Uterus (tissue), 4 donors: ENCODE data around the gene SUPT20HL2. TPM values are rescaled to one million over a fixed set of nuclear protein-coding genes. Genes with fewer than 3 reads are reported as not detected.

ENCODE experiments used
- DNase-seq, 2 donors: peaks; one replicate each; pipeline ENCODE4 v3.0.0-alpha.2; 2019 to 2020
- H3K27ac ChIP-seq, 2 donors: fragments of 200-600 bp; sonication (generic); 1 replicate in 1 of 2; 2 replicates in 1 of 2; pipeline ENCODE4 v1.5.1; 2016 to 2018
- H3K27me3 ChIP-seq, 2 donors: fragments of 200-600 bp; sonication (generic); one replicate each; pipeline ENCODE4 v1.5.1; 2018 to 2019; ENCODE audit warnings: control low read depth in 1 of 2
- H3K36me3 ChIP-seq, 2 donors: fragments of 200-600 bp; sonication (generic); one replicate each; pipeline ENCODE4 v1.5.1; 2019; ENCODE audit warnings: control low read depth in 1 of 2
- H3K4me1 ChIP-seq, 2 donors: fragments of 200-600 bp; sonication (generic); one replicate each; pipeline ENCODE4 v1.5.1; 2018 to 2019; ENCODE audit warnings: control low read depth in 1 of 2
- H3K4me3 ChIP-seq, 2 donors: fragments of 200-600 bp; sonication (generic); 1 replicate in 1 of 2; 2 replicates in 1 of 2; pipeline ENCODE4 v1.5.1; 2018 to 2019; ENCODE audit warnings: mild to moderate bottlenecking in 1 of 2
- H3K9me3 ChIP-seq, 2 donors: fragments of 200-600 bp; sonication (generic); one replicate each; pipeline ENCODE4 v1.5.1; 2019; ENCODE audit warnings: control low read depth in 1 of 2
- POLR2A ChIP-seq, 2 donors: fragments of 450-650 bp; IDR thresholded peaks; one replicate each; pipeline ENCODE4 v1.6.1; 2016; ENCODE audit warnings: antibody characterized with exemption in 2 of 2, mild to moderate bottlenecking in 1 of 2, moderate library complexity in 1 of 2
- intact Hi-C: fragments of 100-400 bp; cut with DNase I; formaldehyde crosslinking; loops from one replicate; pipeline ENCODE4 v1.15.1; 2023; ENCODE audit warnings: low total_unique reads
- total RNA-seq, 4 donors: library from RNA; depleted of rRNA in 3 of 4; stranded (reverse); fragments of >200 nt in 3 of 4; gene quantifications; one replicate each; pipeline versions ENCODE4 v1.1.0 to v1.2.4, GENCODE V29; 2014 to 2023
- TF ChIP-seq, protein P1 (sequence below), 4 experiments: fragments of 200-600 bp in 2 of 4; fragments of 450-650 bp in 2 of 4; sonication (generic) in 2 of 4; IDR thresholded peaks; one replicate each; pipeline ENCODE4 v1.5.1; 2016 to 2019; ENCODE audit warnings: antibody characterized with exemption in 4 of 4, mild to moderate bottlenecking in 2 of 4, moderate library complexity in 1 of 4
- donor health status: DM: yes; HTN: yes; CAD: no.

Gene SUPT20HL2
- total RNA-seq, 4 donors from 2014 or later = 1.2 TPM; not detected in 3

DNA sequence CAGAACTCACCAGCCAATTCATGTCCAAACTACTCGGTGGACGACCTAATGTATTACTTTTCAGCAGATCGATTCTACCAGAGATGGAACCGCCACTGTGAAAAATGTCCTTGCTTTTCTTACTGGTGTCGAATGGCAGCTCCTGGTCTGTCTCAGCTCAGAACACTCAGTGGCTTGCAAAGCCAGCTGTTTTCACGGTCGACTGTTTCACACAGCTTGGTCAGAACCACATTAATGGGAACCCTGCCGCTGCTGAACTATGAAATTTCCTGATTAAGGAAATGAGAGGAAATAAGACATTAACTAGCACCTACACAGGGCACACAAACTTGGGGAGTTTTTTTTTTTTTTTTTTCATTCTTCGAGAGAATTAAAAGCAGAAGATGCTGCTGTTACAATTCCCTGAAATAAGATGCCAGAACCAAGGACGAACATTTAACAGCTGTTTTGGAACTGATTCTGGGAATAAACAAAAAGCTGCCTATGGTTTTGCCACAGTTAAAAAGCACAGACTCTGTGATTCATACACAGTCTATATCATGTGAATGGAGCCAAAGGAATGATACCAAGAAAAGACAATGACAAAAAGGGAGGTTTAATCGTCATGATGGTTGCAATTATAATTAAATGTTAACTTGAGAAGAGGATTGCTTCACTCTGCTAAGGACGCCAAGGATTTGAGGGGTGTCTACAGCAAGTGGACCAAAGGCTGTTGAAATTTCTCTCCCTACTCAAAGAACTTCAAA, 31.3 kb downstream of the SUPT20HL2 start:
- DNase-seq = peak in 1 of 2 donors; percentile 58
- H3K4me3 ChIP-seq = no peak overlapping the region

DNA sequence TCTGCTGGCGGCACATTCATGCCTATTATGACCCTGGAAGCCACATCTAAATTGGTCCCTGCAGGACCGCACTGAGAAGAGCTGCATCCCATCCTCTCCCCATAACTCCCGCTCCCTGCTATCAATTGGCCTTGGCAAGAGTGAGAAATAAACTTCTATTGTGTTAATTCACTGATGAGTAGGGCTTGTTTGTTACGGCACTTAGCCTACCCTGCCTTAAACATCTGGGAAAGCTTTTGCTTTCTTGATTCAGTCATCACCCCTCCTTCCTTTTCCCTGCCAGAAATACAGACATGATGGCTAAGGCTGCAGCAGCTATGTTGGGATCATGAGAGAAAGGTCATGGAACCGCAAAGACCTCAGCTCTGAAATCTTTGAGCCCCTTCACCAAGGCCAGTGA, 36.5 kb downstream of the SUPT20HL2 start:
- Histone ChIP-seq H3K9me3 (no peaks in the 10 kb centered on the region), H3K27me3 (no peaks in the 10 kb centered on the region), H3K27ac (no peak overlapping the region), H3K4me3 (no peak overlapping the region), H3K36me3 (no peaks in the 10 kb centered on the region), H3K4me1 (no peaks in the 10 kb centered on the region)
- no peak for DNase-seq
- intact Hi-C loops = no loop called here
- TF ChIP-seq, protein P1, sequence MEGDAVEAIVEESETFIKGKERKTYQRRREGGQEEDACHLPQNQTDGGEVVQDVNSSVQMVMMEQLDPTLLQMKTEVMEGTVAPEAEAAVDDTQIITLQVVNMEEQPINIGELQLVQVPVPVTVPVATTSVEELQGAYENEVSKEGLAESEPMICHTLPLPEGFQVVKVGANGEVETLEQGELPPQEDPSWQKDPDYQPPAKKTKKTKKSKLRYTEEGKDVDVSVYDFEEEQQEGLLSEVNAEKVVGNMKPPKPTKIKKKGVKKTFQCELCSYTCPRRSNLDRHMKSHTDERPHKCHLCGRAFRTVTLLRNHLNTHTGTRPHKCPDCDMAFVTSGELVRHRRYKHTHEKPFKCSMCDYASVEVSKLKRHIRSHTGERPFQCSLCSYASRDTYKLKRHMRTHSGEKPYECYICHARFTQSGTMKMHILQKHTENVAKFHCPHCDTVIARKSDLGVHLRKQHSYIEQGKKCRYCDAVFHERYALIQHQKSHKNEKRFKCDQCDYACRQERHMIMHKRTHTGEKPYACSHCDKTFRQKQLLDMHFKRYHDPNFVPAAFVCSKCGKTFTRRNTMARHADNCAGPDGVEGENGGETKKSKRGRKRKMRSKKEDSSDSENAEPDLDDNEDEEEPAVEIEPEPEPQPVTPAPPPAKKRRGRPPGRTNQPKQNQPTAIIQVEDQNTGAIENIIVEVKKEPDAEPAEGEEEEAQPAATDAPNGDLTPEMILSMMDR (IDR thresholded peaks at IDR 0.05) = no peak
- no peak for TF ChIP-seq POLR2A (IDR thresholded peaks at IDR 0.05)

More for the DNA sequence above, 31.3 kb downstream of the SUPT20HL2 start:
- Histone ChIP-seq H3K36me3 (no peaks in the 10 kb centered on the region), H3K27ac (peak overlapping the region; percentile 37 to 65), H3K4me1 (no peaks in the 10 kb centered on the region), H3K9me3 (no peaks in the 10 kb centered on the region), H3K27me3 (no peaks in the 10 kb centered on the region)
- intact Hi-C loops = no loop called here
- TF ChIP-seq POLR2A (IDR thresholded peaks at IDR 0.05) = no peak
- TF ChIP-seq, protein P1 (IDR thresholded peaks at IDR 0.05) = no peak

DNA sequence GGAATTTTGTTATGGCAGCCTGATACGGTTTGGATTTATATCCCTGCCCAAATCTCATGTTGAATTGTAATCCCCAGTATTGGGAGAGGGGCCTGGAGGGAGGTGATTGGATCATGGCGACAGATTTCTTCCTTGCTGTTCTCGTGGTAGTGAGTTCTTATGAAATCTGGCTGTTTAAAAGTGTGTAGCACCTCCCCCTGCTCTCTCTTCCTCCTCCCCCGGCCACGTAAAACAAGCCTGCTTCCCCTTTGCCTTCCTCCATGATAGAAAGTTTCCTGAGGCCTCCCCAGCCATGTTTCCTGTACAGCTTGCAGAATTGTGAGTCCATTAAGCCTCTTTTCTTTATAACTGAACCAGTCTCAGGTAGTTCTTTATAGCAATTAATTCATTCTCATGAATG, 37.9 kb downstream of the SUPT20HL2 start:
- H3K27ac ChIP-seq = no peak overlapping the region
- TF ChIP-seq POLR2A (IDR thresholded peaks at IDR 0.05) = no peak
- TF ChIP-seq, protein P1 (IDR thresholded peaks at IDR 0.05) = no peak
- intact Hi-C loops = no loop called here

DNA sequence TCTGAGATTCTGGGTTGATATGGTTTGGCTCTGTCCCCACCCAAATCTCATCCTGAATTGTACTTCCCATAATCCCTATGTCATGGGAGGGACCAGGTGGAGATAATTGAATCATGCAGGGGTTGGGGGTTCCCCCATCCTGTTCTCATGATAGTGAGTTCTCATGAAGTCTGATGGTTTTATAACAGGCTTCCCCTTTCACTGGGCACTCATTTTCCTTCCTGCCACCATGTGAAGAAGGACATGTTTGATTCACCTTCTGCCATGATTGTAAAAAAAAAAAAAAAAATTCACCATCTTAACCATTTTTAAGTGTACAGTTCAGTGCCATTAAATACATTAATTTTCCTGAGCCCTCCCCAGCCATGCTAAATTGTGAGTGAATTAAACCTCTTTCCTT, 42.6 kb downstream of the SUPT20HL2 start:
- TF ChIP-seq, protein P1 (IDR thresholded peaks at IDR 0.05) = no peak
- TF ChIP-seq POLR2A (IDR thresholded peaks at IDR 0.05) = no peak
- no peaks in the 10 kb centered on the region for H3K9me3 ChIP-seq
- no peaks in the 10 kb centered on the region for H3K36me3 ChIP-seq
- intact Hi-C loops = no loop called here
- H3K4me1 ChIP-seq = no peaks in the 10 kb centered on the region
- H3K27me3 ChIP-seq = no peaks in the 10 kb centered on the region
- no peak overlapping the region for H3K4me3 ChIP-seq
- H3K27ac ChIP-seq = no peak overlapping the region
- DNase-seq = no peak

More for the DNA sequence above, 37.9 kb downstream of the SUPT20HL2 start:
- DNase-seq = no peak
- H3K9me3 ChIP-seq = no peaks in the 10 kb centered on the region
- H3K4me3 ChIP-seq = no peak overlapping the region
- H3K4me1 ChIP-seq = no peaks in the 10 kb centered on the region
- H3K27me3 ChIP-seq = no peaks in the 10 kb centered on the region
- no peaks in the 10 kb centered on the region for H3K36me3 ChIP-seq

DNA sequence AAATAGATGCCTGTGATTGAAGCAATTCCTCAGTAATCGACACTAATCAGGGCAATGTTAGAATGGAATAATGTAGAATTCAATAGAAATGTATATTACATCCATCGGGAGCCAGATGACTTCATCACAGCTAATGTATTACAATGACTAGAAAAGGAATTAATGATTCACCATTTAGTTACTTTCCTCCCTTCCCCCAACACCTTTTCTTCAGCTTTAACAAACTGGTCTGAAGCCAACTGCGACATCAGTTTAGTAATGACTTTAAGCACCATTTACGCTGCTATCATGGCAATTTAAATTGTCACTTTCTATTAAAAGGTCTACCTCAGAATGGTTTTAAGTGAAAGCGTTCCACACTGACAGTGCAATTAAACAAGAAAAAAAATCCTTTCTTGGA, 45.1 kb downstream of the SUPT20HL2 start:
- Histone ChIP-seq H3K27me3 (no peaks in the 10 kb centered on the region), H3K4me1 (no peaks in the 10 kb centered on the region), H3K9me3 (no peaks in the 10 kb centered on the region), H3K27ac (no peak overlapping the region), H3K4me3 (no peak overlapping the region), H3K36me3 (no peaks in the 10 kb centered on the region)
- no peak for DNase-seq
- no peak for TF ChIP-seq POLR2A (IDR thresholded peaks at IDR 0.05)
- TF ChIP-seq, protein P1 (IDR thresholded peaks at IDR 0.05) = no peak
- intact Hi-C loops = no loop called here
